Measurements from ENCODE around the gene ATP4B.

The ATP4B gene

DNA sequence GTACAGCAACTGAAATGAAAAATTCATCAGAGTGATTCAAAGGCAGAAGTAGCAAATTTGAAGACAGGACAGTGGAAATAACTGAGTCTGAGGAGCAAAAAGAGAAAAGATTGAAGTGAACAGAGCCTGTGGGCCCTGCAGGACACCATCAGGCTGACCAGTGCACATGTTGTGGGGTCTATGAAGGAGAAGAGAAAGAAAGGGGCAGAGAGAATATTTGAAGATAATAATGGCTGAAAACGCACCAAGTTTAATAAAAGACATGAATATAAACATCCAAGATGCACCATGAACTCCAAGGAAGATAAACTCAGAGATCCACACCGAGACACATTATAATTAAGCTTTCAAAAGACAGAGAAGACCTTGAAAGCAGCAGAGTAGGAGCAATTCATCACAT lies 15.4 kb downstream of the ATP4B start:
- DNase-seq (ENCODE audit: low read depth) = no peak

DNA sequence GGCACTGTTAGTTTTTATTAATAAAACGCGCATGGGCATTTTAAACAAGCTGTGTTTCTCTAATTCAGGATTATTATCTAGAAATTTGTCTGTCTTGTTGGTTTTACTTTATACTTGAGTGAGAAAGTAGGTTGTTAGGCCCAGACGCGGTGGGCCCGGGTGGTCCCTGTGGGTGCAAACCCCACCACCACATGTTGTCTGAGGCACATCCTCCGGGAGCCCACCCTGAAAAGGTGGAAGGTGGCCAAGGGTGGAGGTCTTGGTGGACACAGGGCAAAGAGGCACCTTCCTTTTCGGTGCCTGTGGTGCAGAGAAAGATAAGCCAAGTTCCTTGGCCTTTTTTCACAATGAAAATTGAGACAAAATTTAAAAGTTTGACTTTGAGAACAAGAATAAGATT lies 16.6 kb downstream of the ATP4B start:
- no peak for DNase-seq (ENCODE audit: low read depth)

DNA sequence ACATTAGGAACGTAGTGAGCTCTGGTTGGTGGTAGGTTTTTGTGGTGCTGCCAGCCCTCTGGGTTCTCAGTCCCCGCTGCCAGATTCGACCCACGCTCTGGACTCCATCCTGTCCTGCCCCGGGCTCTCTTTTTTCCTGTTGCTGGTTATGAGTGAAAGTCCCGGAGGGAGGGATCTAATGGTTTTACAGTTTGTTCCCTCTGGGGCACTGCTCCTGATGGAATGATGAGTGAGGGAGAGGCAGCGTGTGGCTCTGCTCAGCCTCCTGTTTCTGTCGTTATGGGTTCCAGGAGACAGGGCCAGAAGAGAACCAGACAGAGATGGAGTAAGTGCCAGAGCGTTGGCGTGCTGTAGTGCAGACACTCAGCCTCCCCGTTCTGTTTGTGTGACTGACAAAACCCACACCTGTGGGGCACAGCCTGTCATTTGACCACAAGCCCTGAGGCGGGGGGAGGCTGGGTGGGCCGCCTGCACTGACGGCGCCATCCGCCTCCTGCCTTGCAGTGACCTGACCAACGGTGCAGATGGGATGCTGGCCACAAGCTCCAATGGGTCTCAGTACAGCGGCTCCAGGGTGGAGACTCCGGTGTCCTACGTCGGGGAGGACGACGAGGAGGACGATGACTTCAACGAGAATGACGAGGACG lies 18.3 kb downstream of the ATP4B start:
- DNase-seq (ENCODE audit: low read depth) = no peak

DNA sequence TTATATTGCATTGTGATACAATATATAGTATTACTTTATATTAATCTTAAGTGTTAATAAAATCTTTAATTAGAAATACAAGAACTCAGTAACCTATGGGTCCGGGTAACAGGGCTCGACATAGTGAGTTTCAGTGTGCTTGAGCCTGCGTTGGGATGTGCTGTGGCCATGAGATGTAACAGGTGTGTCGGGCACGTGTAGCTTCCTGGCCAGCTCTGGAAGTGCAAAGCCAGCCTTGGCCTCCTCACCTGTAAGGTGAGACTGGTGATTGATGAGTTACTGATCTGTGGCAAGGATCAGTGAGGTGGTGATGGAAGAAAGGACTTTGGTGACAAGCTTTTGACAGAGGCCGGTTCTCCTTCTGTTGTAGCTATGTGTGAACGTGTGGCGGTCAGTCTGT lies 19.2 kb downstream of the ATP4B start:
- no peak for DNase-seq (ENCODE audit: low read depth)

DNA sequence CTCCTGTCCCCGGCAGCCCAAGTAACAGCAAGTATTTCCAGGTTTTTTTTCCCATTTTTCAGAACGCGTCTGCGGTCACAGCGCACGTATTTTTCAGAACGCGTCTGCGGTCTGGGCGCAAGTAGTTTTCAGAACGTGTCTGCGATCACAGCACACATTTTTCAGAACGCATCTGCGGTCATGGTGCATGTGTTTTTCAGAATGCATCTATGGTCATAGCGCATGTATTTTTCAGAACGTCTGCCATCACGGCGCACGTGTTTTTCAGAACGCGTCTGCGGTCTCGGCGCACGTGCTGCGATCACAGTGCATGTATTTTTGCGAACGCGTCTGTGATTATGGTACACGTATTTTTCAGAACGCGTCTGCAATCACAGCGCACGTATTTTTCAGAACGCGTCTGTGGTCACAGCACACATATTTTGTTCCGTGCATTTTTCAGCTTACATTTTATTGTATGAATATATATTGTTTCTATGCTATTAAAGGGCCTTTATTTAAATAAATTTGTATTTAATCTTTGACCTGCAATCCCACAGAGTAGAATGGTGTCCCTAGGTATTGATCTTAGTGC lies 19.7 kb downstream of the ATP4B start:
- no peak for DNase-seq (ENCODE audit: low read depth)

DNA sequence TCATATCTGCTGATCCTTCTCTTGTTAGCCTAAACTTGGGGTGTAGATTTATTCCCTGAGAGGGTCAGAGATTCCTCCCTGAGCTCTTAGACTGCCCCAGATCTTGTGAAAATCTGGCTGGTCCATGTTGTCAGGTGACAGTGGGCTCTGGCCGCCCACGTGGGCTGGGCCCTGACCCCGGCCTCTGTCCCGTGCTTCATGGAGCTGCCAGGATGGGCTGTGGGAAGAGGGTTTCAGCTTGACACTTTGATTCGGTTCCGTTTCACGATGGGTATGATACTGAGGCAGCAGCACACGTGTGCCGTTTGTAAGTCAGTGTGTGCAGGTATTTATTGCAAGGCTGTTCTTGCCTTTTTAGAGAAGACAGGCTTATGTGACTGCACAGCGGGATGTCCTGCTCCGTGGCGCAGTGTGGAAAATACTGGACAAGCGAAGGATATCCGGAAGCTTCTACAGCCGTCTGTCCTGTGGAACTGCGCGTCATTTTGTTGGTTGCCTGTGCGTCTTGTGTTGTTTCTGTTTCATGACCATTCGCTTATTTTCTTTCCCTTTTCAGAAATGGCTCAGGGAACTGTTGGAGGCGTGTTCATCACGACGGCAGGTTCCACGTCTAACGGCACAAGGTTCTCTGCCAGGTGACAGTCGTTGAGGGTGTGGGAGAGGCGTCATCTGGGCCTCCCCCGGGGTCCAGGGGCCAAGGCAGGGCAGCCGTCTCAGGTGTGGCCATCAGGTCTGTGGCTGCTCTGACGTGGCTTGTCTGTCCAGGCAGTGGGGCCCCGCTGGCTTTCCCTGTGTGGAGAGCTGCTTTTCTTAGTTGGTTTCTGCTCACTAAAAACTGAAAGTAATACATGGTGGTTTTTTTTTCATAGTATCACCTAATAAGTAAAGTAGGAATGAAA lies 20.5 kb downstream of the ATP4B start:
- no peak for DNase-seq (ENCODE audit: low read depth)

DNA sequence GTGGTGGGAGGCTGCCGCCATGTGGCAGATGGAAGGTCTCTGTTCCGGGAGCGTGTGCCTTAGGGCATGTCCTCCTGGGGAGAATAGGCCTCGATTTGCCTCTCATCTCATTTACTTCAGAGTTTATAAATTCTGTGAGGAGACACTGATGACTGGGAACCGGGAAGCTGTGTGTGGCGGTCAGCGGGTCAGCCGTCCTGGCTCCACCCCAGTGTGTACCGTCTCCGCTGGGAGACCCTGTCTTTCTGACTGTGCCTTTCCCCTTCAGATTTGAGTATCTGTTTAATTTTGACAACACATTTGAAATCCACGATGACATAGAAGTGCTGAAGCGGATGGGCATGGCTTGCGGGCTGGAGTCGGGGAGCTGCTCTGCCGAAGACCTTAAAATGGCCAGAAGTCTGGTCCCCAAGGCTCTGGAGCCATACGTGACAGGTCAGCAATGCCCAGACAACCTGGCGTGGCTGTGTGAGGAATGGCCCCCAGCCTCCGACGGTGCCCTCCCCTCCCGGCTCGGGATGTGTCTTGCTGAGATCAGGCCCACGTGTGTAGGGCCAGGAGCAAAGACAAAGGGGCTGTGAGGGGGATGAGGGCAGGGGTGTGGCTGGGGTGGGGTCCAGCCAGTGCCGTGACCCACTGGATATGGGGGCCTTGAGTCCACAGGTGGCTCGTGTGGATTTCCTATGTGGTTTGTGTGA lies 21.6 kb downstream of the ATP4B start:
- no peak for DNase-seq (ENCODE audit: low read depth)

DNA sequence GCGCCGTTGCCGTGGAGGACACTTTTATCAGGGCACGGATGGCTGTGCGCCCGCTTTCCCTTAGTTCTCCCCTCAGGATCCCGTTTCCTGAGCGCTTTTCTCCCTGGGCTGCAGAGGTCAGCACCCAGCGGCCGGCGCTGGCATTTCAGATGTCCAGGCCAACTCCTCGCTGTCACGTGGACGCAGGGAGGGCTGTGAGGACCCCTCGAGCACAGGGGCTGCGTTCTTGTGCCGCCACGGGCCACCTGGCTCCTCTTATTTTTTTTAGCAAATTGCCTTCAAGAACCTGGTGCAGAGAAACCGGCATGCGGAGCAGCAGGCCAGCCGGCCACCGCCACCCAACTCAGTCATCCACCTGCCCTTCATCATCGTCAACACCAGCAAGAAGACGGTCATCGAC lies 22.3 kb downstream of the ATP4B start:
- DNase-seq (ENCODE audit: low read depth) = no peak

DNA sequence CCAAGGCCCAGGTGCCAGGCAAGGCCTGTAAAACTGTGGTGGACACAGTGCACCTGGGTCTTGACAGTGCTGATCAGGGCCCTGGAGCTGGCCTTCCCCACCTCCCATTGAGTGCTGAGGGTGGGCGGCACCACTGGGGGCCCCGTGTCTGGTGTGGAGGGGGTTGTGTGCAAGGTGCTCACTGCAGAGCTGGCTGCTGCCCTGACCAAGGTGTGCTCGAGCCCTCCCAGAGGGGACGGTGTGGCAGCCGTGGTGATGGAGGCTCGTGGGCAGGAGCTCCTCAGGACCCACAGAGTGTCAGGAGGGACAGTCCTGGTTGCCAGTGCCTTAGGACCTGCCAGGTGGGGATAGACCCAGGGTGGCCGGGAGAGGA lies 23.0 kb downstream of the ATP4B start:
- DNase-seq (ENCODE audit: low read depth) = no peak

DNA sequence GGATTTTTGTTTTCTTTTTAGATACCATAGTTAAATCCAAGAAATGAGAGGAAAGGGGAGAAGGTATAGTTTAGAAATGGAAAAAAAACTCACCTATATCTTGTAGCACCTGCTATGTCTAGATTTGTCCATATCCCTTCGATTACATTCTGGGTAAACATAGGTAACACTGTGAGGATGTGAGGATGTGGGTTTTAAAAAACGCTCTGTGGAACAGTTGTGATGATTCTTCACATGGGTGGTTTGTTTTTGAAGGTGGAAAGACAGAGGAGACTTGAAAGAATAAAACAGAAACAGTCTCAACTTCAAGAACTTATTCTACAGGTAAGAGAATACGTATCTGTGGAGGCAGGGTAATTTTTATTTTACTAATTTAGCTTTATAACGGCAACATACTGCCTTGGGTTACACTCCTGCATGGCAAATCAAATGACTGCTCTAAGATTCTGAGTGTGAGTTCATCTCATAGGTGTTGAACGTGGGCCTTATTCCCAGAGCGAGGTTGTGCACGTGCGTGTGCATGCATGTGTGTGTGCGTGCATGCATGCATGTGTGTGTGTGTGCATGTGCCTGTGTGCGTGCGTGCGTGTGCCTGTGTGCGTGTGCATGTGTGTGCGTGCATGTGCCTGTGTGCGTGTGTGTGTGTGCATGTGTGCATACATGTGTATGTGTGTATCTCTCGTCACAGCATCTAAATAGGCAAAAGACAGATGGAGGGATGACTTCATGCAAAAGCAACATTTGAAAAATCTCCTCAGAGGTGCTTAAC lies 23.5 kb downstream of the ATP4B start:
- DNase-seq (ENCODE audit: low read depth) = no peak

DNA sequence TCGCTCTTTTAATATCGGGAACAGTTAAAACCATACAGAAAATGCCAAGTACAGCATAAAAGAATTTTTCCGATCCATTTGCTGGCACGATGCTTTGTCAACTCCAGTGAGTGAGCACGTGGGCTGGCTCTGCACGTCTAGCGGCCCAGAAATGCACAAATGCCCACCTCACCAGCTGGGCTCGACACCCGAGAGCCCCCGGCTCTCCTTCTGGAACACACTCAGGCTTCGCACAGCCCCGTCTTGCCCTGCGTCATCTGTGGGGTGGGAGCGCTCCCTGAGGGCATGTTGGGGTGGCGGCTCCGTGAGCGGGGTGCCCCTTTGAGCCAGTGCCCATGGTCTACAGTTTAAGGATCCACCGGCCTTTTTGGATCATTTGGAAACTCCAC lies 24.5 kb downstream of the ATP4B start:
- DNase-seq (ENCODE audit: low read depth) = no peak

DNA sequence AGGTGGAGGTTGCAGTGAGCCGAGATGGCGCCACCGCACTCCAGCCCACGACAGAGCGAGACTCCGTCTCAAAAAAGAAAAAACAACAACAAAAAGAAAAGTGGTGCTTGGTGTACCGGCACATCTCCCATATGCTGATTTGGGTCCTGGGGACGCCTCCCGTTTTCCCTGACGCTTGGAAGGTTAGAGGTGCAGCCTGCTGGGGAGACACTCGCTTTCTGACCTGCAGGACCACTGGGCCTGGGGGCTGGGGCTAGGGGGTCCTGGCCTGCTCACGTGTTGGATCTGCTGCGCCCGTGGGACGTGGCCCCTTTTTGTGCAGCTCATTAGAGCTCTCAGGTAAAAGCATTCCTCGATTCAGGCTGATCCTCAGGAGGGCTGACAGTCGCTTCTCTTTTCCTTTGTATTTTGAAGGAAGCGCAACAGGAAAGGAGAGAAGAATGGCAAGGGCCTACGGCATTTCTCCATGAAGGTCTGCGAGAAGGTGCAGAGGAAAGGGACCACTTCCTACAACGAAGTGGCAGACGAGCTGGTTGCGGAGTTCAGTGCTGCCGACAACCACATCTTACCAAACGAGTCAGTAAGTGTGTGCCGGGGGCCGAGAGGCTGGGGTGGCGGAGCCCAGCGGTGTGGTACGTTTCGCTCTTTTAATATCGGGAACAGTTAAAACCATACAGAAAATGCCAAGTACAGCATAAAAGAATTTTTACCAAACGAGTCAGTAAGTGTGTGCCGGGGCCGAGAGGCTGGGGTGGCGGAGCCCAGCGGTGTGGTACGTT lies 25.1 kb downstream of the ATP4B start:
- no peak for DNase-seq (ENCODE audit: low read depth)

DNA sequence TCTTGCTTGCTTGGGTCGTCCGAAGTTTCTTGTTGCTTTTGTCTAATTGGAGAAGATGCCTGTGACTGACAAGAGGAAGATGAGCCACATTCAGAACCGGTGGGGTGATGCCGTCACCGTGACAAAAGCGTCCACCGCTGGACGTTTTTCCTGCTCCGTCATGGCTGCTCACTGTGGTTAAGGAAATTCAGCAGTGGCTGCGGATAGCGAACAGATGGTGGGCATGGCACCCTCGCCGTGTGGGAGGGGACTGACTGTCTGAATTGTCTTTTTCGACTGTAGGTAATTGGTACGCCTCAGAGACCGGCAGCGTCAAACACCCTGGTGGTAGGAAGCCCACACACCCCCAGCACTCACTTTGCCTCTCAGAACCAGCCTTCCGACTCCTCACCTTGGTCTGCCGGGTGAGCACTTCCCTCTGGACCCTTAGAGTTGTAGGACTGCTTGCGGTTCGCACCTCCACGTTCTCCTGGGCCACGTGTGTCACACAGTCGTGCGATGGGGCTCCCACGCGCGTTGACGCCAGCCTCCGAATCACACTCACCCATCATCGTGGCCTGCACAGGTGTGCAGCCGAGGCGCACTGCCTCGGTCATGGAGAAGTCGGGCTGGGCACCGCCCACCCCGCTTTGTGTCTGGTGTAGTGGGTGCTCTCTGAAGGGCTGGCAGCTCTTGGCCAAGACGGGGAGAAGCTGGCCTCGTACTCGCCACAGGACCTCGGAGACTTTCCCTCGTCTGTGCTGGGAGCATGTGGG lies 26.5 kb downstream of the ATP4B start:
- no peak for DNase-seq (ENCODE audit: low read depth)

DNA sequence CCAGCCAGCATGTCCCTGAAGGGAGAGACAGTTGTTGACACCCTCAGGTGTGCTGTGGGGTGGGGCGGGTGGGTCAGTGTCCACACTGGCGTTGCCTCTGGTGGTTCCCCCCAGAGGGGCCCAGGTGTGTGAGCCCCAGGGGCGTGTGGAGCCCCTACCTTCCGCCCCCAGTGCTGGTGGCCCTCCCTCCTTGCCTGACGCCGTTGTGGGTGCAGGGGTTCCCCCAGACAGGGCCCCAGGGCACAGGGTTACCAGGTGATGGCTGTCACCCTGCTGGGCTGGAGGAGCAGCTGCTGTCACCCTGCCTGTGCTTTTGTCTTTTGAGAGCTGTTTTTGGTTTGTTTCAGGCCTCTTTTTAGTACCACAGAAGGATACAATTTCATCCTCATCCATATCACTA lies 27.2 kb downstream of the ATP4B start:
- no peak for DNase-seq (ENCODE audit: low read depth)

DNA sequence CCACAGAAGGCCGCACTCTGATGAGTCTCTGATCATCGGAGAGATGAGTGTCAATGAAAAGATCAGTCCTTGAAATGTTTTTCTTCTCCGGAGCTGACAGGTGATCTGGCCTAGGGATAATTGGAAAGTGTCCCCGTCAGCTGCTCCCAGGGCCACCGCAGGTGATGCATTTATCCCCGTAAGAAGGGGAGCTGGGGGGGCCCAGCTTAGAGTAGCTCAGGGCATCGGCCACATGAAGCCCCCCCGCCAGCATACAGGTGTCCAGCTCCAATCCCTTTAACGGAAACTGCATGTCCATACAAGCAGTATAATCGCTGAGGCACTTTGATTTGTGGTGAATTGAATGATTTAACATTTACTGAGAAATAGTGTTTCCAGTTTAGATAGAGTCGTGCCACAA lies 27.7 kb downstream of the ATP4B start:
- DNase-seq (ENCODE audit: low read depth) = no peak

DNA sequence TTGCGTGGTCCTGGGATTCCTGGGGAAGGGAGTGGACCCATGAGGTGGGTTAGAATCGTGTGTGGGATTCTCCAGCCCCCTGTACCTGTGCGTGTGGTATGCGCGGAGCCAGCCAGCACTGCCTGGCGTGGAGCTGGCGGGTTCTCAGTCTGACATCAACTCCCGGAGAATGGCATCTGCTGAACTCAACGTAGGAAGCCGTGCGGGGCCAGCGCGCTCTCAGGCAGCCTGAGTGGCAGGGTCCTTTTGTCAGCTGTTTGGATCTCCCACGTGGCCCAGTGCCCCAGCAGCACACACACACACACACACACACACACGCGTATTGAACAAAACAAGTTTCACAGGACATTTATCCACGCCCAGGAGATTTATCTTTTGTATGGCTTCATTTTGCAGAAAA lies 28.1 kb downstream of the ATP4B start:
- no peak for DNase-seq (ENCODE audit: low read depth)

DNA sequence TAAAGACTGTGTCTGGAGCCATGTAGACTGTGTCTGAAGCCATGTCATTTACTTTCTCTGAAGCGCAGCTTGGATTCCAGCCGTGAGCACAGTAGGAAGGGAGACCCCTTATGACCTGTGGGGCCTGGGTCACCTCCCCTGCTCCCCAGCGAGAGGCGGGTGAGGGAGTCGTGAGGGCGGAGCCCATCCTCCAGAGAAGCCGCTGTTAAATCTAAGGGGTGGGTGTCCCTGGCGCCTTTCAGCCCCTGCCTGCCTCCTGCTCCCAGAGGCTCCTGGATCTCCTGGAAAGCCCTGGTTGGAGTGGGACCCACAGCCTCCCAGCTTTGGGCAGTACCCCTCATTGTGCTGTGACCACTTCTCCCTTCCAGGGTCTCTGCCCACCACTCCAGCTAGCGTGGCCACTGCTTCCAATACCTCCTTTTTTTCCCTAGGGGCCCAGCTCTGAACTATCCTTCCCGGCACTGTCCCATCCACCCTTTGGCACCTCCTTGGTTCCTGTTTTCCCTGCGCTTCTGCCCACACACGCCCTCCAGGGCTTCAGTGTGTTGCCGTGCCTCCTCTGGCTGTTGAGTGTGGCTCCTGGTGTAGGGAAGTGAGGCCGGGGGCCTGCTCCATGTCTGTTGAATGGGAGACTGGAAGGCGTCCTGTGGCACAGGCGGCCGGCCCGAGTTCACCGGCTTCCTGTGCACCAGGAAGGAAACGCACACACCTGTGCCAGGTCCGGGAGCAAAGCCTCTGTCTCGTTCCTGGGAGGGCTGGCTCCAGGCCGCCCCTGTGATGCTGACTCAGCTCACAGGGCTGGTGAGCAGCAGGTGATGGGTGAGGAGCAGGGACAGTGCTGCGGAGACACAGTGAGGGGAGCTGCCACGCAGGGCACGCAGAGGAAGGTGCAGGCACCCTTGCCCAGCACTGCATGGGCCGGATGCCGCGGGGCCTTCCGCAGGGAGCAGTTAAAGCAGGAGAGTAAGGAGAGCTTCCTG lies 29.4 kb downstream of the ATP4B start:
- no peak for DNase-seq (ENCODE audit: low read depth)

DNA sequence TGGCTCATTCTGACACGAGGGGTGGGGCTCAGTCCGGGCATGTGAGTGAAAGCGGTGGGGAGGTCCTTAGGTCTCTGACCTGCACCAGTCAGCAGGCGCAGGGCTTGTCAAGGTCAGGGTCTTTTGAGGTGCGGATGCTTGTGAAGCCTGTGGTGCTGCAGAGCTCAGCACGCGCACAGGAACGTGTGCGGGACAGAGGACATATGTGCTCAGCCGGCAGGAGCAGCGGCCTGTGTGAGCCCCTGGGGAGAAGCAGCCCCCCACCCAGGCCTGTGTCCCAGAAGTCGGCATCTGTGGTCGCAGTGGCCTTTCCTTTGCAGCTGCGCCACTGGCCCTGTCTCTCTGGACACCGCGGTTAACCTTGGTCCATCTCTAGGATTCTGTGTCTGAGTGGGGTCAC lies 30.9 kb downstream of the ATP4B start:
- no peak for DNase-seq (ENCODE audit: low read depth)

All from iris pigment epithelial cell (primary cell).